Prostate gland (tissue), 2 donors: ENCODE data around the gene FOXN1. TPM values are rescaled to one million over a fixed set of nuclear protein-coding genes. Genes with fewer than 3 reads are reported as not detected.

Experiments used
- DNase-seq: peaks from one replicate; pipeline ENCODE4 v3.0.0-alpha.2; 2019; ENCODE audit warnings: low spot score
- H3K27ac ChIP-seq, 2 donors: fragments of 200-600 bp; sonication (generic); 2 replicates each; pipeline ENCODE4 v1.5.1; 2017 to 2019
- H3K27me3 ChIP-seq: fragments of 200-600 bp; sonication (generic); replicated peaks from 2 replicates; pipeline ENCODE4 v1.5.1; 2019; ENCODE audit not compliant: insufficient read depth
- H3K36me3 ChIP-seq, 2 donors: fragments of 200-600 bp; sonication (generic); 1 replicate in 1 of 2; 2 replicates in 1 of 2; pipeline versions ENCODE4 v1.5.1 to v1.8.1; 2017 to 2019
- H3K4me1 ChIP-seq: fragments of 200-600 bp; sonication (generic); replicated peaks from 2 replicates; pipeline ENCODE4 v1.5.1; 2019
- H3K4me3 ChIP-seq, 2 donors: fragments of 200-600 bp; sonication (generic); 2 replicates each; pipeline ENCODE4 v1.5.1; 2017 to 2019
- H3K9me3 ChIP-seq: fragments of 200-600 bp; sonication (generic); 2 replicates; pipeline ENCODE4 v1.5.1; 2017
- POLR2A ChIP-seq: fragments of 450-650 bp; IDR thresholded peaks from one replicate; pipeline ENCODE4 v1.6.1; 2016; ENCODE audit warnings: antibody characterized with exemption, mild to moderate bottlenecking
- POLR2AphosphoS5 ChIP-seq: sonication (generic); formaldehyde crosslinking; IDR thresholded peaks from one replicate; pipeline ENCODE4 v1.6.1; 2017; ENCODE audit warnings: antibody characterized with exemption
- WGBS: methylation state at CpG from one replicate; pipeline ENCODE4 v1.1.5; 2018; 5-methylcytosine and 5-hydroxymethylcytosine counted together
- intact Hi-C: fragments of 100-400 bp; cut with DNase I; formaldehyde crosslinking; loops from one replicate; pipeline ENCODE4 v1.14.2; 2022
- total RNA-seq, 2 donors: library from RNA; depleted of rRNA; stranded (reverse); fragments of >200 nt; gene quantifications; one replicate each; pipeline ENCODE4 v1.1.0, GENCODE V29; 2016
- TF ChIP-seq, protein P1 (sequence below), 4 experiments: fragments of 200-600 bp in 2 of 4; fragments of 450-650 bp in 2 of 4; sonication (generic) in 2 of 4; IDR thresholded peaks; 1 replicate in 3 of 4; 2 replicates in 1 of 4; pipeline ENCODE4 v1.5.1; 2016 to 2019; ENCODE audit warnings: antibody characterized with exemption in 4 of 4, mild to moderate bottlenecking in 2 of 4, moderate library complexity in 2 of 4

FOXN1 gene
- total RNA-seq, 2 donors from 2014 or later: 0.64 to 1.2 TPM

DNA sequence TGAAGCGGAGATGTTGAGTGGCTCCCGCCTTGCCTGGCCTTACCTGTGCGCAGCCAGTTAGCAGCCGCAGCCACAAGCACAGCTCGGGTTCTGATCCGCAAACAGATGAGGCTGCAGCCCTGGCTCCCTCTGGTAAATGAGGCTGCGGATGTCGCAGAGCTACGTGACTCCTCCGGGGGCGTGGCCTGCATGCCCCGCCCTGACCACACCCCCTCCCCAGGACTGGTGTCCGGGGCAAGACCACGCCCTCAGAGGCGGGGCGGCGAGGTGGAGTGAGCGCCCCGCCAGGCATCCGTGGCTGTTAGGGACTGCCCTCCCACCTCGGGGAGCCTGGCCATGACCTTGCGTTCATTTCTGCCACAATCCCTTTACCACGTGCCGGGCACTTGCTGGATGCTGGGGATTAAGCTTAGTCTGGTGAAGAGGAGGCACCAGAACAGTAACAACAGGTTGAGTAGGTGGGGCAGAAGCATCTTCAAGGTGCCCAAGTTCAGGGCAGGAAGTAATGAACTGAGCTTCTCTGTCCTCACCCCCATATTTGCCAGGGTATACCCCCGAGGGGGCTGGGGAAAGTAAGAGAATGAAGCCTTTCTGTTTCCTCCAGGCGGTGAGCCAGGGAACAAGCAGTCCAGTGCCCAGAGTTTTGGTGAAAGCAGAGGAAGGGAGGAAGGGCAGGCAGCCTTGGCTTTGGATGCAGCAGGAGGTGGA is 70.8 kb downstream of the FOXN1 start, which contains the start of gene ALDOC:
Gene ALDOC, minus strand, starts transcription at position 138 of the 708 bp plus-strand sequence. CDS start 1,363 bp downstream, outside the sequence.
- H3K4me3 ChIP-seq: peak within 1 kb of the TSS in 1 of 2 donors; percentile 21
- H3K4me1 ChIP-seq: peaks cover 6% of the 10 kb centered on the region
- no peaks in the 10 kb centered on the region for H3K27me3 ChIP-seq
- intact Hi-C loops: no loop called here
- no peaks in the 10 kb centered on the region for H3K9me3 ChIP-seq
- WGBS: 5% methylated on average over 26 of the region's 26 CpGs
- peak within 1 kb of the TSS; percentile 34 to 35 for H3K27ac ChIP-seq
- no peaks in the 10 kb centered on the region for H3K36me3 ChIP-seq
- TF ChIP-seq POLR2AphosphoS5: peak; percentile 100
- TF ChIP-seq POLR2A: peak; percentile 100
- TF ChIP-seq, protein P1, sequence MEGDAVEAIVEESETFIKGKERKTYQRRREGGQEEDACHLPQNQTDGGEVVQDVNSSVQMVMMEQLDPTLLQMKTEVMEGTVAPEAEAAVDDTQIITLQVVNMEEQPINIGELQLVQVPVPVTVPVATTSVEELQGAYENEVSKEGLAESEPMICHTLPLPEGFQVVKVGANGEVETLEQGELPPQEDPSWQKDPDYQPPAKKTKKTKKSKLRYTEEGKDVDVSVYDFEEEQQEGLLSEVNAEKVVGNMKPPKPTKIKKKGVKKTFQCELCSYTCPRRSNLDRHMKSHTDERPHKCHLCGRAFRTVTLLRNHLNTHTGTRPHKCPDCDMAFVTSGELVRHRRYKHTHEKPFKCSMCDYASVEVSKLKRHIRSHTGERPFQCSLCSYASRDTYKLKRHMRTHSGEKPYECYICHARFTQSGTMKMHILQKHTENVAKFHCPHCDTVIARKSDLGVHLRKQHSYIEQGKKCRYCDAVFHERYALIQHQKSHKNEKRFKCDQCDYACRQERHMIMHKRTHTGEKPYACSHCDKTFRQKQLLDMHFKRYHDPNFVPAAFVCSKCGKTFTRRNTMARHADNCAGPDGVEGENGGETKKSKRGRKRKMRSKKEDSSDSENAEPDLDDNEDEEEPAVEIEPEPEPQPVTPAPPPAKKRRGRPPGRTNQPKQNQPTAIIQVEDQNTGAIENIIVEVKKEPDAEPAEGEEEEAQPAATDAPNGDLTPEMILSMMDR (IDR thresholded peaks at IDR 0.05): peak in 2 of 4 experiments; percentile 8 to 19
- peak; percentile 98 for DNase-seq

DNA sequence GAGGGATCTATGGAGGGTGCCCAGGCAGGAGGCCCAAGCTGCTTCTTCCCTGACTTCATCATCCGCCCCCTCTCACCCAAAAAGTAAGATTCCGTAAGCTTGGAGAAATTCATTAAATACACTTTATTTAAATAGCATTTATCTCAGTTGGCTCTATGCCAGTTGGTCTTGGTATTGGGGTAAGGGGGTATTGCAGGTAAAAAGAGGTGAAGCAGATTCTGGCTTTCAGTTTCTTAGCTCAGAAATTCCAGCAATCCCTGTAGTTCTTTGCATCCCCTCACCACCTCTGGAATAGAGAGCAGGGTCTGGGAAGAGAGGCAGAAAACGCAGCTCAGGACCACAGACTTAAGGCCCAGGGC is 71.3 kb downstream of the FOXN1 start:
- Histone ChIP-seq H3K4me3 (no peak overlapping the region), H3K27me3 (no peaks in the 10 kb centered on the region), H3K27ac (peak overlapping the region in 1 of 2 donors; percentile 34), H3K4me1 (peaks cover under 1% of the 10 kb centered on the region), H3K9me3 (no peaks in the 10 kb centered on the region), H3K36me3 (no peaks in the 10 kb centered on the region)
- DNase-seq: no peak
- 98% methylated on average over 3 of the region's 3 CpGs for WGBS
- TF ChIP-seq POLR2A (no peak), POLR2AphosphoS5 (no peak)
- TF ChIP-seq, protein P1 (IDR thresholded peaks at IDR 0.05): no peak
- intact Hi-C loops: no loop called here

DNA sequence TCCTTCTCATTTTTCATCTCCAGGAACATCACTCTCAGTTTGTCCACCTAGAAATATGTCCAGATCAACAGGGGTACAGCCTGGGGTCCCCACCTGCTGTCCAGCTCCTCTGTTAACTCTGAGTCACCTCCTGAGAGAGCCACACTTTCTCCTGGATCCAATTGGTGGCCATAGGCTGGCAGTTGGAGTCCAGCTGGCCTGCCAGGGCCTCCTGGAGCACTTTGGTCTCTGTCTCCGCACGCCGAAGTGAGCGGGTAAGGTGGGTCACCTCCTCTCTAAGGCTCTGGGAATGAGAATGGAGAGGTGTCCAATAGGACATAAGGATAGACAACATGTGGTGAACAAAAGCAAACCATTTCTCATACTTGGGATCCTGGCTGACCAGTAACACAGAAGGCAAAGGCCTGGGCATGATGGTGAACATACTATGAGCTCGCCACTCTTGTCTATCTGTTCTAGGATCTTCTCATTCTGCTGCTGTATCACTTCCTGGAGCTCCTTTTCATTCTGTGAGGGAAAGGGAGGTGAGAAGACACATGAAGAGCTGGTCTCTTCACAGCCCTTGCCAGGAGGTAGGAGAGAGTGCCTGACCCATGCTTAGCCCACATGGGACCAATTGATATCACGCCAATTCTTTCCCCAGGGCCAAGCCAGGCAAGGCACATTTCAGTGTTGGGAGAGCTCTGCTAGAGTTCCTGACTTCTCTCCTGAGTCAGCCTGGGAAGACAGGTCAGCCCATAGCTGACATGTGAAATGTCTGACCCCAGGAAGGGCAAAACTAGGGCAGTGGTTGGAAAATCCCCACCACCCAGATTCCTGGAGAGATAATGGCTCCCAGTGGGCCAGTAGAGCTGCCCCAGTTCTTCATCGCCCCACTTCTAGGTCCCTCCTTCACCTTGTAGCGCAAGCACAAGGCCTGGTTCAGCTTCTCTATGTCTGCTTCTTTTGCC is 72.4 kb downstream of the FOXN1 start:
- H3K4me1 ChIP-seq: no peaks in the 10 kb centered on the region
- 94% methylated on average over 8 of the region's 8 CpGs for WGBS
- TF ChIP-seq, protein P1 (IDR thresholded peaks at IDR 0.05): no peak
- TF ChIP-seq POLR2A (no peak), POLR2AphosphoS5 (no peak)

DNA sequence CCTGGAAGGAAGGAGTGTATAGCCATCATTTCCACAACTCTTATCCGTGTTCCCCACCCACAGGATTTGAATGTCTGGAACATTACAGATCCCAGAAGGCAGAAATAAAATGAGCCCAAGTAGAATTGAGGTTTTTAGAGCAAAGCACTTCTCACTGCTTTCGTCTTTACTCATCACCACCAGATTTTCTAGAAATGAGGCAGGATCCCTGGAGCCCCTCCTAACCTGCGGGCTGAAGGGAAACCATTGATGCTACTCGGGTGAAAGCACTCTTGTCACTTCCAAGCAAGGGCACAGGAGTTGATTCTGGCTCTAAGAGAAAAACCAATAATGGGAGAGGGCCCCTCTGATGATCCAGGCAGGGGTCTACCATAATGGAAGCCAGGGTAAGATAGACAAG is 73.4 kb downstream of the FOXN1 start:
- WGBS: 94% methylated on average over 4 of the region's 4 CpGs
- Histone ChIP-seq H3K4me3 (no peak overlapping the region), H3K4me1 (no peaks in the 10 kb centered on the region), H3K9me3 (no peaks in the 10 kb centered on the region), H3K36me3 (no peaks in the 10 kb centered on the region), H3K27me3 (no peaks in the 10 kb centered on the region), H3K27ac (no peak overlapping the region)
- TF ChIP-seq POLR2AphosphoS5 (no peak), POLR2A (no peak)
- TF ChIP-seq, protein P1 (IDR thresholded peaks at IDR 0.05): no peak
- no peak for DNase-seq
- intact Hi-C loops: no loop called here

More for the DNA sequence above, 72.4 kb downstream of the FOXN1 start:
- Histone ChIP-seq H3K27ac (no peak overlapping the region), H3K36me3 (no peaks in the 10 kb centered on the region), H3K4me3 (no peak overlapping the region), H3K9me3 (no peaks in the 10 kb centered on the region), H3K27me3 (no peaks in the 10 kb centered on the region)
- no peak for DNase-seq
- intact Hi-C loops: no loop called here
